Measurements from ENCODE around the gene C1QTNF12. TPM values are rescaled to one million over a fixed set of nuclear protein-coding genes. Genes with fewer than 3 reads are reported as not detected.
A peak's percentile ranks its signal among the peaks of the same experiment; 100 is the strongest.

The C1QTNF12 gene
- 0.60 TPM for total RNA-seq (2013)
- polyA plus RNA-seq (1 to 10 TPM in 1 of 3 donors, not detected in 2; 1.1 TPM), polyA minus RNA-seq (0.40 and 0.83 TPM in 2 replicates), total RNA-seq (0.08 to 0.68 (median 0.30) reads per million in 11 experiments)

GRCh38 chr1:1246577-1247340 is at the start of gene C1QTNF12:
Gene C1QTNF12, minus strand, starts transcription at chr1:1246722. Its CDS starts 32 bp downstream, at chr1:1246690.
- no peak within 1 kb of the TSS for H3K27ac Mint-ChIP-seq
- no peaks in the 10 kb centered on the region for H3K4me1 Mint-ChIP-seq
- Histone ChIP-seq H3K4me2 (replicated peaks; ENCODE audit: extremely low read depth, low read length, poor library complexity, severe bottlenecking) (no peak within 1 kb of the TSS), H2AFZ (ENCODE audit: insufficient read depth, low read depth, low read length, poor library complexity, severe bottlenecking) (no peak within 1 kb of the TSS), H3K27ac (ENCODE audit: low read depth in 1 of 2, low read length in 2 of 2) (no peak within 1 kb of the TSS), H3K27me3 (ENCODE audit: control insufficient read depth in 2 of 2, insufficient read depth in 2 of 2, low read length in 2 of 2) (peaks cover 0 to 23% of the 10 kb centered on the region in 2 donors), H3K9me3 (replicated peaks in 1 of 2; ENCODE audit: control insufficient read depth in 1 of 2, insufficient read depth in 1 of 2, low read length in 2 of 2) (no peaks in the 10 kb centered on the region), H3K4me1 (ENCODE audit: control insufficient read depth in 1 of 2, insufficient read depth in 2 of 2, low read length in 2 of 2) (no peaks in the 10 kb centered on the region), H3K36me3 (replicated peaks in 1 of 2; ENCODE audit: control insufficient read depth in 1 of 2, insufficient read depth in 2 of 2, low read length in 2 of 2) (no peaks in the 10 kb centered on the region), H3K4me3 (replicated peaks in 1 of 3; ENCODE audit: low read depth in 2 of 3, low read length in 3 of 3) (no peak within 1 kb of the TSS), H3K9ac (ENCODE audit: insufficient read depth, low read length, poor library complexity, severe bottlenecking) (no peak within 1 kb of the TSS), H4K20me1 (ENCODE audit: insufficient read depth, low read length) (peaks cover 13% of the 10 kb centered on the region), H3K79me2 (ENCODE audit: insufficient read depth, low read length) (no peaks in the 10 kb centered on the region)
- no peak for DNase-seq
- H3K9me3 Mint-ChIP-seq, result no peaks in the 10 kb centered on the region
- TF ChIP-seq CTCF (IDR thresholded peaks at IDR 0.05), result no peak
- intact Hi-C loops (cut with micrococcal nuclease), result no loop called here
- WGBS (ENCODE audit: insufficient coverage), result 5% methylated on average over 73 of the region's 74 CpGs
- peak within 1 kb of the TSS in 1 of 2 donors; percentile 69 for H3K4me3 Mint-ChIP-seq
- H3K27me3 Mint-ChIP-seq (ENCODE audit: low read depth in 3 of 3), result peaks cover 16 to 32% (median 17%) of the 10 kb centered on the region in 3 donors
- H3K36me3 Mint-ChIP-seq, result peaks cover 0 to under 1% of the 10 kb centered on the region in 2 donors

DNA sequence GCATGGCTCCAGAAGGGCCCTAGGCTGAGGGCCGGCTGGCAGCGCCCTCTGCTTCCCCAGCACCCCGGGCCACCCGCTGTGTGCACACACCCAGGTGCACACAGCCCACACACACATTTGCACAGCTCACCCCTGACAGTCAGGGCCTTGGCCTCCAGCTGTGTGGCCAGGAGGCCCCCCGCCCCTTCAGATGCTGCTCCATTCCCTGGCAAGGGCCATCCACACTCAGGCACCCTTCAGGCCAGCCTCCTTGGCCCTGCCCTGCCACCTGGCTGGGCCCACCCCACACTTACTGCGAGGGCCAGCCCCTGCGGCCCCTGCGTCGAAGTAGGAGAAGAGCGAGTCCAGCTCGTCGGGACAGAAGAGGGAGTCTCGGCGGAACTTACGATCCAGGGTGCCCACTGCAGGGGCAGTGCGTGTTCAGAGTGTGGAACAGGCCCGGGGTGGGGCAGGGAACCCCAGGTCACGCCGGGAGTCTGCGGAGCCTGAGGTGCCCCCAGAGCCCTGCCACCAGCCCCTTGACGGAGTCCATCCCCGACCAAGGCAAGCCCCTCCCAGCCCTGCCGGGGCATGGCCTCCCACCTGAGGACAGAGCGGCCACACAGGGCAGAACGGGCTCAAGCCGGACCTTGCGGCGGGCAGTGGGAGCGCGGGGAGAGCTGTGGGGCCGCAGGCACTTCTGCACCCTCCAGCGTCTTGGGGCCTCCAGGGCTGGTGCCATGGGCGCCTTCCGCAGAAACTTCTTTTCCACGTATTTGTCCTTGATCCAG is 48.8 kb upstream of the C1QTNF12 start:
- H3K4me3 Mint-ChIP-seq, result no peak overlapping the region
- Histone ChIP-seq H3K27me3 (ENCODE audit: control insufficient read depth in 2 of 2, insufficient read depth in 2 of 2, low read length in 2 of 2) (no peaks in the 10 kb centered on the region), H3K79me2 (ENCODE audit: insufficient read depth, low read length) (no peaks in the 10 kb centered on the region), H3K27ac (ENCODE audit: low read depth in 1 of 2, low read length in 2 of 2) (no peak overlapping the region), H3K36me3 (replicated peaks in 1 of 2; ENCODE audit: control insufficient read depth in 1 of 2, insufficient read depth in 2 of 2, low read length in 2 of 2) (peaks cover 25 to 39% of the 10 kb centered on the region in 2 donors), H3K4me2 (replicated peaks; ENCODE audit: extremely low read depth, low read length, poor library complexity, severe bottlenecking) (no peak overlapping the region), H3K4me1 (ENCODE audit: control insufficient read depth in 1 of 2, insufficient read depth in 2 of 2, low read length in 2 of 2) (no peaks in the 10 kb centered on the region), H4K20me1 (ENCODE audit: insufficient read depth, low read length) (no peaks in the 10 kb centered on the region), H3K9me3 (replicated peaks in 1 of 2; ENCODE audit: control insufficient read depth in 1 of 2, insufficient read depth in 1 of 2, low read length in 2 of 2) (no peaks in the 10 kb centered on the region), H3K9ac (ENCODE audit: insufficient read depth, low read length, poor library complexity, severe bottlenecking) (no peak overlapping the region), H2AFZ (ENCODE audit: insufficient read depth, low read depth, low read length, poor library complexity, severe bottlenecking) (no peak overlapping the region), H3K4me3 (replicated peaks in 1 of 3; ENCODE audit: low read depth in 2 of 3, low read length in 3 of 3) (no peak overlapping the region)
- no peak overlapping the region for H3K27ac Mint-ChIP-seq
- no peak for TF ChIP-seq CTCF (IDR thresholded peaks at IDR 0.05)
- no peak for DNase-seq
- H3K4me1 Mint-ChIP-seq, result no peaks in the 10 kb centered on the region
- H3K9me3 Mint-ChIP-seq, result peaks cover 0 to 2% (median 0%) of the 10 kb centered on the region in 7 donors
- WGBS (ENCODE audit: insufficient coverage), result 98% methylated on average over 29 of the region's 35 CpGs
- intact Hi-C loops (cut with micrococcal nuclease), result no loop called here
- H3K27me3 Mint-ChIP-seq (ENCODE audit: low read depth in 3 of 3), result no peaks in the 10 kb centered on the region
- H3K36me3 Mint-ChIP-seq, result peaks cover 2 to 26% of the 10 kb centered on the region in 2 donors
